Measurements from ENCODE around the gene KCNS1.

- no peak for TF ChIP-seq EZH2 (IDR thresholded peaks at IDR 0.05; ENCODE audit: low read length, missing control alignments)
- no peak for TF ChIP-seq CTCF (conservative IDR thresholded peaks at IDR 0.05 in 1 of 2, IDR thresholded peaks at IDR 0.05 in 1 of 2; ENCODE audit: low read depth in 1 of 2, low read length in 2 of 2)
Measured at GRCh38 chr20:45053430-45054351, 47.2 kb downstream of the KCNS1 start.

Measured in fibroblast of lung (primary cell).